ENCODE data around the gene RPS6KA6.
"Not testable (repeated sequence)": the region's sequence is repeated elsewhere in the genome, so short reads cannot be mapped to it uniquely, and the experiment has no call there.

- TF ChIP-seq CTCF (IDR thresholded peaks at IDR 0.05; ENCODE audit: poor library complexity); EZH2phosphoT487 (IDR thresholded peaks at IDR 0.05; ENCODE audit: low read depth, severe bottlenecking, unreplicated experiment); EZH2 (IDR thresholded peaks at IDR 0.05; ENCODE audit: borderline replicate concordance): not testable (repeated sequence)
Observed at GRCh38 chrX:84079479-84080197, 108.4 kb downstream of the RPS6KA6 start.

Data from hepatocyte (in vitro differentiated cells).